RWPE1 (cell line): ENCODE measurements around the gene SEC11A.

Experiments
- CTCF ChIA-PET: fragments of 350-600 bp; sonication (Branson Sonifier 250); formaldehyde crosslinking; extraction: SDS; loops from one replicate; lab custom pipeline; 2021; lab: Yijun Ruan, JAX
- POLR2A ChIA-PET: fragments of 400-600 bp; formaldehyde crosslinking; extraction: SDS; loops from one replicate; lab custom pipeline; 2020; ENCODE audit warnings: antibody characterized with exemption; ENCODE audit not compliant: low non-redundant PET; lab: Yijun Ruan, JAX
- DNase-seq: peaks from one replicate; pipeline ENCODE4 v3.0.0; 2012; ENCODE audit warnings: low spot score
- H3K27ac ChIP-seq: fragments of 450-650 bp; 2 replicates; pipeline ENCODE4 v1.5.1; 2017
- TF ChIP-seq, protein P1 (sequence below): fragments of 450-650 bp; conservative IDR thresholded peaks from 2 replicates; pipeline ENCODE4 v1.5.1; 2017; ENCODE audit warnings: low read depth, mild to moderate bottlenecking

The SEC11A gene

DNA sequence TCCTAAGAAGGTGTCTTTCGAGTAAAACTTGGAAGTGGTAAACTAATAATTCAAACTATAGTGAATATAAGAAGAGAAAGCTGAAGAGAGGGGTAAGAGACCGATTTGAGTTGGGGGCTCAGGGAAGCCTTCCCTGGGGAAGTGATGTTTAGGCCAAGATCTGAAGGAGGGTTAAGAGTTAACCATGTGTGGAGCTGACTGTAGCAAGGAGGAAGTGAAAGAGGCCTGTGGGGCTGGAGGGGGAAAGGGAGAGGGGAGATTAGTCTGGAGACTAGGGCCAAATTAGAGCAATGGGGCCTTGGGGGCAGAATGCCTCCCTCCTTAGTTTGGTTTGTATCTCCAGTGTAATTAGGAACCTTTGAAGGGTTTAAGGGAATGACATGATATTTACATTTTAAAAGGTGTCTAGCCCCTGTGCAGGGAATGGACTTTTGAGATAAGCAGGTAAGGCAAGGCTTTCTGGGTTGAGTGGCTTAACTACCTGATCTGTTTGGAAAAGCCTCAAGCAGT, 34.7 kb upstream of the SEC11A start:
- no peak overlapping the region for H3K27ac ChIP-seq
- POLR2A ChIA-PET = no interaction called here
- TF ChIP-seq, protein P1, sequence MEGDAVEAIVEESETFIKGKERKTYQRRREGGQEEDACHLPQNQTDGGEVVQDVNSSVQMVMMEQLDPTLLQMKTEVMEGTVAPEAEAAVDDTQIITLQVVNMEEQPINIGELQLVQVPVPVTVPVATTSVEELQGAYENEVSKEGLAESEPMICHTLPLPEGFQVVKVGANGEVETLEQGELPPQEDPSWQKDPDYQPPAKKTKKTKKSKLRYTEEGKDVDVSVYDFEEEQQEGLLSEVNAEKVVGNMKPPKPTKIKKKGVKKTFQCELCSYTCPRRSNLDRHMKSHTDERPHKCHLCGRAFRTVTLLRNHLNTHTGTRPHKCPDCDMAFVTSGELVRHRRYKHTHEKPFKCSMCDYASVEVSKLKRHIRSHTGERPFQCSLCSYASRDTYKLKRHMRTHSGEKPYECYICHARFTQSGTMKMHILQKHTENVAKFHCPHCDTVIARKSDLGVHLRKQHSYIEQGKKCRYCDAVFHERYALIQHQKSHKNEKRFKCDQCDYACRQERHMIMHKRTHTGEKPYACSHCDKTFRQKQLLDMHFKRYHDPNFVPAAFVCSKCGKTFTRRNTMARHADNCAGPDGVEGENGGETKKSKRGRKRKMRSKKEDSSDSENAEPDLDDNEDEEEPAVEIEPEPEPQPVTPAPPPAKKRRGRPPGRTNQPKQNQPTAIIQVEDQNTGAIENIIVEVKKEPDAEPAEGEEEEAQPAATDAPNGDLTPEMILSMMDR = no peak
- CTCF ChIA-PET = interaction anchor here (0.6 kb wide), 1 partner anchor 17 kb away, joined by 5 read pairs; no protein-coding TSS in a partner anchor
- no peak for DNase-seq

DNA sequence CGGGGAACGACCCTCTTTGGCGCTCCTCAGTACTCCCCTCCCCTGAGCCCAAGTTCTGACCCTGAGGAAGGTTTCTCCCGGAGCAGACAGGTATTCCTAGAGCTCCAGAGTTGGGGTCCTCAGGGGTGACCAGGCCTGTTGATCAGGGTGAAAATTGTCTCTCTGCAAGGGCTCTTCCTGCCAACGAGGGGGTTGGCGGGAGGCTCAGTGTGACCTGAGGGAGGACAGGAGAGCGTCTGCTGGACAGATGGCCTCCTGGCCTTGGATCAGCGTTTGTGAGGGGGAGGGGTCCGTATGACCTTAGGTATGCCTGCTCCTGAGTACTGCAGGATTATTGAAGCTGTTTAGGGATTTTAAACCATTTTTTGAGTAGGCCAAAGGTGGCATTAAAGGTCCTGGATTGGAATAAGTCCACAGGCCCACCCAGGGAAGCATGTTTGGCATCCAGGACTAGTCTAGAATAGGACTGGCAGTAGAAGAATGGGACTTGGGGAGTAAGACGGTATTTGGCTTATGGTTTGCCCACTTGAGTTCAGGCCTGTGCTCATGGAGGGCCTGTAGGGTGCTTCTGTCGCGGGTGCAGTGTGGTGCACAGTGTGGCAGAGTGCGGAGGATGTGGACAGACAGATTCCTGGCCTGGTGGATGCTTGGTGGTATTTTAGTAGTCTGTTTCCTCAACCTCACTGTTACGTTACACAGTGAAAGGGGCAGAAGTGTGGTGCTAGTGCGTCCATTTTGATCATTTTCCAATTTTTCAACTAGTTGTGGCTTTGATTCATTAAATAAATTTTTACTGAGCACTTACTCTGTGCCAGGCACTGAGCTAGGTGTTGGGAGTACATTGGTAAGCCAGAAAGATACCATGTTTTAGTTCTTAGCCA, 33.4 kb upstream of the SEC11A start:
- CTCF ChIA-PET = interaction anchor here (0.6 to 0.7 kb wide), 5 partner anchors 15 to 194 kb away, joined by 3 to 5 read pairs (median 4); partner anchors contain the start of genes NMB and SEC11A
- peak; percentile 18 for DNase-seq

DNA sequence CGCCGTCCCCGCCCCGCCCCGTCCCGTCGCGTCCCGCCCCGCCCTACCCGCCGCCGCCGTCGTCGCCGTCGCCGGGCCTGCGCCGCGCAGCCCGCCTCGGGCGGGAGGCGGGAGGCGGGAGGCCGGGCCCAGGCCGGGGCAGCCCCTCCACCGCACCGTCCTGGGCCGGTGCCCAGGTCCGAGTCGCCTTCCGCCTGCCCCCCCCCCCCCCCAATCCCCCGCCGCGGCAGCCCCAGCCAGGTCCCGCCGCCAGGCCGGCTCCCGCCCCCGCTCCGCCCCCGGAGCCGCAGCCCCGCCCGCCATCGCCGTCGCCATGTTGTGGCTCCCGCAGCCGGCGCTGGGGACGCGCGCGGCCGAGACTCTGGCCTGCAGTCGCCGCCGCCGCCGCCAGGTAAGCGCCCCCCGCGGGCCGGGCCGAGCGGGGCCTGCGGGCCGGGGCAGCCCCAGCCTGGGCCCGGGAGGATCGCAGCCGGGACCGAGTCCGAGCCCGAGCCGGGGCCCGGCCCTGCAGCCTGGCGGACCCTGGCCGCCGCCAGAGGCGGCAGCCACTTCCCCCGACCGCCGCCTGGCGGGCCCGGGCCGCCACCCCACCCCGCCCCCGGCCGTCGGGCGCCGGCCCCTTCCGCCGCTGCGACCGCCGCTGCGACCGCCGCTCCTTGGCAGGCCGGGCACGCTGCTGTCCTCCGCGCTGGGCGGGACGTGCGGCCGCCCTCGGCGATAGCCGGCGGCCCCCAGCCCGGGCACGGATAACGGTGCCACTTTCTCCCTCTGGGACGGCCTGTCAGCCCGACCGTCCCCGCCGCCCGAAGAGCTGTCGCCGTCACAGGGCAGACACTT, 32.6 kb upstream of the SEC11A start, which contains the start of gene ZNF592:
ZNF592 (plus strand) TSS at position 319 of the 837 bp plus-strand sequence. CDS start 34,084 bp downstream, outside the sequence.
- peak; percentile 76 for DNase-seq
- ChIA-PET CTCF (interaction anchor here (0.6 to 1.0 kb wide), 6 partner anchors 16 to 195 kb away, joined by 3 to 5 read pairs (median 4); partner anchors contain the start of genes NMB and SEC11A), POLR2A (interaction anchor here (0.6 kb wide), 1 partner anchor 10 kb away, joined by 3 read pairs; no protein-coding TSS in a partner anchor)
- peak within 1 kb of the TSS; percentile 98 for H3K27ac ChIP-seq
- TF ChIP-seq, protein P1 = peak; percentile 66

More for the DNA sequence above, 33.4 kb upstream of the SEC11A start:
- POLR2A ChIA-PET = no interaction called here
- TF ChIP-seq, protein P1 = no peak
- peak overlapping the region; percentile 98 for H3K27ac ChIP-seq

DNA sequence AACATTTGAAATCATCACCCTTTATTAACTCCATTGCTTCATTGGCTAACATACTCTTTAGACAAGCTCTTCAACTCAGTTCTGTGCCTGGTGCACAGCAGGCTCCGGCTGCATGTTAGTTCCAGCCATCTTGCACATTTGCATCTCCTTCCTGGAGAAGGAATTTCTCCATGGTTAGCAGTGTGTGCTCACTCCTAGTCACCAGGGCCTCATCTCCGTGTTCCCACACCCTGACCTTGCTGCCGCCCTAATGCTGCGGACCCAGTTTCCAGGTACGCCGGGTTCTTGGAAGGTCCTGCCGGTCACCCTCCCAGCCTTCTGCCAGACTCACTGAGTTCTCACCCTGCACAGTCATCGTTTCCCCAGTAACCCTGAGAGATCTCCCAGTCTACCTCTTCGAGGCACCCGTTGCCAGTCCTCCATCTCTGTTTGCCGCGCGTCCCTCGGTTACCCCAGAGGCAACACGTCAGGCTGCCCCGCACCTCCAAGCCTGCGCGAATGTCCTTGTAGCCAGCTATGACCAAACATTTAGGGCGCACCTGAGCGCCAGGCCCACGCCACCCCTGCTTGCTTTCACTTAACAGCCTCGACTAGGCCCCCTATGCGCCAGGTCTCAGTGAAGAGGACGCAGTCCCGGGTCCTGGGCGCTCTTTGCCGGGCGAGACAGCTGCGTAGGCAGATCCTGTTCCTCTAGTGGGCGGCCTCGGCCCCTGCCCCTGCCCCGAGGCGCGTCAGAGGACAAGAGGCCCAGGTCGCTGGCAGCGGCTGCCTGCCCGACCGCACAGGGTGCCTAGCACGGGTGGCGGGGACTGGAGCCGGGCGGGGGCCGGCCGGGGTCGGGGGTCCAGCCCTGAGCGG, 31.7 kb upstream of the SEC11A start:
- DNase-seq = peak; percentile 68
- ChIA-PET CTCF (interaction anchor here (0.6 to 1.2 kb wide), 3 partner anchors 73 to 296 kb away, joined by 3 to 5 read pairs (median 3); no protein-coding TSS in a partner anchor), POLR2A (interaction anchor here (0.6 to 1.2 kb wide), 2 partner anchors 11 to 32 kb away, joined by 3 to 4 read pairs; partner anchors contain the start of gene SEC11A)
- peak overlapping the region; percentile 98 for H3K27ac ChIP-seq
- TF ChIP-seq, protein P1 = no peak

DNA sequence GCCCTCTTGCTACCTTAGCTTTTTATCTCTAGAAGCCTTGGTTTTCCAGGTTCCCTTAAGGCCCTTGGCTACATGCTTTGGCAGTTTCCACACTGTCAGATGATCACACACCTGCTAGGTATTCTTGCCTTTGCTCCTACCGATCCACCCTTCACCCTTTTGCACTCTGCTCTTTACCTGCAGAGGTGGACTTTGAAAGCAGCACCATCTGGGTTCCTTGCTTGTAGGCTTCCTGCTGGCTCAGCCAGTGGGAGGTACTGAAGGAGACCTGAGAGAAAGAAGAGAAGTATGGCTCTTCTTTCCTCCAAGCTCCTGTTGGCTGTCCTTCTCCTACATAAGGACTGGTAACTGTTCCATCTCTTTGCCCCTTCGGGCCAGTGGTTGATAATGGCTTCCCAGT, 25.2 kb upstream of the SEC11A start:
- TF ChIP-seq, protein P1 = no peak
- H3K27ac ChIP-seq = no peak overlapping the region
- no peak for DNase-seq
- ChIA-PET POLR2A (no interaction called here), CTCF (no interaction called here)
